BJ (cell line): ENCODE results near the gene APMAP. TPM values are rescaled to one million over a fixed set of nuclear protein-coding genes. Genes with fewer than 3 reads are reported as not detected.

Experiments
- CTCF ChIA-PET: fragments of 350-600 bp; formaldehyde crosslinking; extraction: SDS; loops from one replicate; lab custom pipeline; 2021; ENCODE audit warnings: antibody characterized with exemption, inconsistent platforms; lab: Yijun Ruan, JAX
- POLR2A ChIA-PET: fragments of 300-600 bp; sonication (Branson Sonifier 250); formaldehyde crosslinking; extraction: SDS; loops from one replicate; lab custom pipeline; 2021; ENCODE audit warnings: antibody characterized with exemption; lab: Charles Lee
- DNase-seq: peaks from one replicate; pipeline ENCODE4 v3.0.0-alpha.2; 2011; ENCODE audit warnings: low read depth
- H3K27me3 ChIP-seq: 2 replicates; pipeline ENCODE4 v1.6.0; 2011; ENCODE audit warnings: low read length; ENCODE audit not compliant: control insufficient read depth, insufficient read depth
- H3K36me3 ChIP-seq: 2 replicates; pipeline ENCODE4 v1.5.1; 2011; ENCODE audit warnings: low read length; ENCODE audit not compliant: control insufficient read depth, insufficient read depth
- H3K4me3 ChIP-seq: 2 replicates; pipeline ENCODE4 v1.5.1; 2011; ENCODE audit warnings: low read depth, mild to moderate bottlenecking, control low read depth, low read length
- CTCF ChIP-seq: IDR thresholded peaks from 2 replicates; pipeline ENCODE4 v1.5.1; 2011; ENCODE audit warnings: low read depth, mild to moderate bottlenecking, control low read depth, inconsistent platforms, low read length, moderate library complexity; ENCODE audit not compliant: insufficient read depth
- polyA plus RNA-seq: library from polyadenylated mRNA; depleted of rRNA; stranded (reverse); fragments of >200 nt; gene quantifications from 2 replicates; pipeline ENCODE4 v1.2.3, GENCODE V29; 2011

The APMAP gene
- polyA plus RNA-seq, 1 experiment: 75.8 TPM

DNA sequence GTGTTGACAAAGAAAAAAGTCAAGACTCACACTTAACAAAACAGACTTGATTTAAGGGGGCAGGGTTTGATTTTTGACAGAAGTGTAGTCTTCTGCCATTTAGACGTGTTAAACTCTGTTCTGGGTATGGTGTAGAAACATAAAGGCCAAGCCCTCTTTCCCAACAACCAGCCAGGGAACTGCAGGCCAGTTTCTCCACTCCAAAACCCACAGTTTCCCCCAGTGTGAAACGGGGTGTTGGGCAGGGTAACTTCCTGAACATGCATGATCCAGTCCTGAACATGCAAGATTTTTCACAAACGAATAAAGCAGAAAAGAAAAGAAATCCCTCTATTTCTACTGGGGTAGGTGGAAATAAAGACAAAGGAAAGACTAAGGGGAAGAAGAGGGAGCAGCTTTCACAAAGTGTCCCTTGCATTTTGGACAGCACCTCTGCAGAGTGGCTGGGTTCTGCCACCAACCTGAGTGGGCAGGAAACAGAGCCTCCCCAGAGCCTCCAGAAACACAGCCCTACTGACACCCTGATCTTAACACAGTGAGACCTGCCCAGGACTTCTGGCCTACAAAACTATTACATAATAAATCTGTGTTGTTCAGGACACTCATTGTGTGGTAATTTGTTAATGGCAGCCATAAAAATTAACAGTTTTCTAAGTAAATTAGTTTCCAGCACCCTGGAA is 7.5 kb downstream of the APMAP start:
- DNase-seq: no peak
- ChIA-PET CTCF (no interaction called here), POLR2A (no interaction called here)
- no peak for TF ChIP-seq CTCF
- Histone ChIP-seq H3K27me3 (no peaks in the 10 kb centered on the region), H3K4me3 (no peak overlapping the region), H3K36me3 (peaks cover 6% of the 10 kb centered on the region; the same call in 1 of the 2 replicates)

DNA sequence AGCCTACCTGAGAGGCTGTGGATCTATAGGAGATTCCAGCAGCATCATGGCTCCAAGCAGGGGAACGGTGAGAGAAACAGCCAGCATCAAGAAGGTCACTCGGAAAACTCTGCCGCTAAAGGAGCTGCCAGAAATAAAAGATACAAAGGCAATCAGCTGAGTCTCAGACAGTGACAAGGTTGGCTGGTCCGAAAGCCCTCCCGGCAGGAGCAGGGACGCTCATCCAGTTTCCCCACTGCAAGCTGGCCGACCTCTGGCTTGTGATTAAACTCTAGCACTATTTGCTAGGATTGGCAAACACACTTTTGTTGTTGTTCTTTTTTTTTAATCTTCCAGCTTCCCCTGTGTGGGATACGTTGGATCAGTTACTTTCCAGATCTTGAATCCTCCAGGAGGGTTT is 8.7 kb downstream of the APMAP start:
- H3K27me3 ChIP-seq: no peaks in the 10 kb centered on the region
- no peak for DNase-seq
- H3K36me3 ChIP-seq: peaks cover 6% of the 10 kb centered on the region
- CTCF ChIA-PET: interaction anchor here (1.3 to 1.5 kb wide), 2 partner anchors 10 to 81 kb away, joined by 3 to 4 read pairs; no protein-coding TSS in a partner anchor
- TF ChIP-seq CTCF: no peak
- POLR2A ChIA-PET: no interaction called here
- H3K4me3 ChIP-seq: no peak overlapping the region

DNA sequence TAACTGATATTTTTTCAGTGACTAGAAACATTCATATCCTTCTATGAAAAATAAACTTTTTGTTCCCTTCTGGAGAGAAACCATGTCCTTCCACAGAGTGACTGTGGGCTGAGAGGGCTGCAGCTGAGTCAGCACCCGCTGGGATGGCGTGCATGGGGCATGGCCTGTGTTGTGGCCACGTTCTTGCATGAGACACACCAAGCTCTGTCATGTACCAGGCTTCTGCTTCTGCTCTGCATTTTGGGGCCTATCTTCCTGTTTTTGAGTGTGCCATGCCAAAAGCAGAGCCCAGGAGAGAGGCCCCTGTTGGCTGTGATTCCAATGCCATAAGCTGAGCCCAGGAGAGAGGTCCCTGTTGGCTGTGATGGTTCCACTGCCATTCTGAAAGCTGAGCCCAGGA is 10.8 kb downstream of the APMAP start:
- no peak for TF ChIP-seq CTCF
- CTCF ChIA-PET: no interaction called here
- DNase-seq: no peak
- POLR2A ChIA-PET: no interaction called here
- H3K27me3 ChIP-seq: no peaks in the 10 kb centered on the region
- H3K4me3 ChIP-seq: no peak overlapping the region
- peaks cover 6% of the 10 kb centered on the region for H3K36me3 ChIP-seq

- ChIA-PET CTCF (no interaction called here), POLR2A (no interaction called here)
- Histone ChIP-seq H3K27me3 (no peaks in the 10 kb centered on the region), H3K36me3 (peaks cover 6% of the 10 kb centered on the region), H3K4me3 (no peak overlapping the region)
- no peak for DNase-seq
- no peak for TF ChIP-seq CTCF
Measured at GRCh38 chr20:24981282-24981681, 11.3 kb downstream of the APMAP start.

GRCh38 chr20:24980291-24981053 is 12.1 kb downstream of the APMAP start:
- Histone ChIP-seq H3K36me3 (peaks cover 6% of the 10 kb centered on the region), H3K4me3 (no peak overlapping the region), H3K27me3 (no peaks in the 10 kb centered on the region)
- no peak for TF ChIP-seq CTCF
- no peak for DNase-seq
- POLR2A ChIA-PET: no interaction called here
- CTCF ChIA-PET: no interaction called here
